Hypothalamus (tissue), 51 donors: ENCODE data around the gene TSPAN31.
A peak's percentile ranks its signal among the peaks of the same experiment; 100 is the strongest.
"Not testable (repeated sequence)": the region's sequence is repeated elsewhere in the genome, so short reads cannot be mapped to it uniquely, and the experiment has no call there.

Source experiments
- DNase-seq, 51 donors: peaks; one replicate each; lab custom pipeline; 2025; lab: John Stamatoyannopoulos, UW

Gene TSPAN31

GRCh38 chr12:57721846-57722608, 22.8 kb upstream of the TSPAN31 start:
- DNase-seq = not testable (repeated sequence)

GRCh38 chr12:57722716-57723629, 21.9 kb upstream of the TSPAN31 start:
- DNase-seq = no peak

- no peak for DNase-seq
Measured at GRCh38 chr12:57723630-57723962, 21.2 kb upstream of the TSPAN31 start.

GRCh38 chr12:57724003-57724935, 20.6 kb upstream of the TSPAN31 start:
- no peak for DNase-seq

- no peak for DNase-seq
Measured at GRCh38 chr12:57724936-57725740, 19.7 kb upstream of the TSPAN31 start.

GRCh38 chr12:57725851-57726150, 19.0 kb upstream of the TSPAN31 start:
- DNase-seq = no peak

- peak in 33 of 51 donors; percentile 15 to 75 (median 43) for DNase-seq
Measured at GRCh38 chr12:57726151-57726883, 18.5 kb upstream of the TSPAN31 start.

GRCh38 chr12:57726884-57727757, 17.7 kb upstream of the TSPAN31 start:
- peak in 3 of 51 donors; percentile 11 to 47 (median 45) for DNase-seq

GRCh38 chr12:57727758-57728395, 17.0 kb upstream of the TSPAN31 start:
- DNase-seq = no peak

GRCh38 chr12:57729321-57729844, 15.5 kb upstream of the TSPAN31 start:
- no peak for DNase-seq

GRCh38 chr12:57730336-57731067, 14.3 kb upstream of the TSPAN31 start:
- no peak for DNase-seq

GRCh38 chr12:57731411-57732080, 13.3 kb upstream of the TSPAN31 start:
- no peak for DNase-seq

GRCh38 chr12:57732270-57732669, 12.6 kb upstream of the TSPAN31 start:
- no peak for DNase-seq

- no peak for DNase-seq
Measured at GRCh38 chr12:57732726-57733593, 11.9 kb upstream of the TSPAN31 start.

- DNase-seq = no peak
Measured at GRCh38 chr12:57733928-57734327, 10.9 kb upstream of the TSPAN31 start.
